C4-2B (cell line): ENCODE data around the gene KCNMA1.

Experiments
- ZFX ChIP-seq: fragments of 450-650 bp; IDR thresholded peaks from 2 replicates; pipeline ENCODE4 v1.6.1; 2017
- TF ChIP-seq, protein P1 (sequence below): fragments of 450-650 bp; conservative IDR thresholded peaks from 2 replicates; pipeline ENCODE4 v1.5.1; 2017; ENCODE audit warnings: mild to moderate bottlenecking

DNA sequence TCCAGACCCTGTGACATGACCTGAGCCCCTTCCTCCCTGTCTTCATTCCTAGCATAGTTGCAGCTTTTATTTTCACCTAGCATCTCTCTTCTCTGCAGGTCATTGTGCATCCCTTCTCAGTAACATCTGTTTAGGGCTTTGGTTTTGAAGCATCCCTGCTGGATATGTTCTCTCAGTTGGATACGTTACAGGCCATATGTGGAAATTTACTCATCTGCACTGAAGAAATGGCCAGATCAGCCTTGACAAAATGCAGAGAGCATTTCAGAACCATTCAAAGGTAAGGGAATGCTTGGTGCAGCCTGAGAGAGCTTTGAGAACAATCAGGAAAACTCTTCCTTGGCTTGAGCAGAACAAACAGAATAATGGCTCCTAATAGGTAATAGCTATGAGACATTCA, 647.0 kb downstream of the KCNMA1 start:
- TF ChIP-seq, protein P1, sequence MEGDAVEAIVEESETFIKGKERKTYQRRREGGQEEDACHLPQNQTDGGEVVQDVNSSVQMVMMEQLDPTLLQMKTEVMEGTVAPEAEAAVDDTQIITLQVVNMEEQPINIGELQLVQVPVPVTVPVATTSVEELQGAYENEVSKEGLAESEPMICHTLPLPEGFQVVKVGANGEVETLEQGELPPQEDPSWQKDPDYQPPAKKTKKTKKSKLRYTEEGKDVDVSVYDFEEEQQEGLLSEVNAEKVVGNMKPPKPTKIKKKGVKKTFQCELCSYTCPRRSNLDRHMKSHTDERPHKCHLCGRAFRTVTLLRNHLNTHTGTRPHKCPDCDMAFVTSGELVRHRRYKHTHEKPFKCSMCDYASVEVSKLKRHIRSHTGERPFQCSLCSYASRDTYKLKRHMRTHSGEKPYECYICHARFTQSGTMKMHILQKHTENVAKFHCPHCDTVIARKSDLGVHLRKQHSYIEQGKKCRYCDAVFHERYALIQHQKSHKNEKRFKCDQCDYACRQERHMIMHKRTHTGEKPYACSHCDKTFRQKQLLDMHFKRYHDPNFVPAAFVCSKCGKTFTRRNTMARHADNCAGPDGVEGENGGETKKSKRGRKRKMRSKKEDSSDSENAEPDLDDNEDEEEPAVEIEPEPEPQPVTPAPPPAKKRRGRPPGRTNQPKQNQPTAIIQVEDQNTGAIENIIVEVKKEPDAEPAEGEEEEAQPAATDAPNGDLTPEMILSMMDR = no peak
- TF ChIP-seq ZFX = no peak
